HG03432 (cell line): ENCODE measurements around the gene ARHGAP26.

Source experiments
- ATAC-seq: cut with Tn5 transposase; IDR thresholded peaks from one replicate; pipeline ENCODE4 v1.9.1; 2021; ENCODE audit warnings: mild to moderate bottlenecking, moderate library complexity; ENCODE audit not compliant: unreplicated experiment

ARHGAP26 gene

GRCh38 chr5:142845954-142846398 lies 75.8 kb downstream of the ARHGAP26 start:
- ATAC-seq, result peak; percentile 58

GRCh38 chr5:142846406-142846805 lies 76.2 kb downstream of the ARHGAP26 start:
- no peak for ATAC-seq

- no peak for ATAC-seq
Observed at GRCh38 chr5:142847898-142848790, 78.0 kb downstream of the ARHGAP26 start.

GRCh38 chr5:142849466-142849865 lies 79.3 kb downstream of the ARHGAP26 start:
- no peak for ATAC-seq

- ATAC-seq, result no peak
Observed at GRCh38 chr5:142849880-142850279, 79.7 kb downstream of the ARHGAP26 start.

GRCh38 chr5:142851731-142852130 lies 81.6 kb downstream of the ARHGAP26 start:
- no peak for ATAC-seq

- no peak for ATAC-seq
Observed at GRCh38 chr5:142852416-142853198, 82.4 kb downstream of the ARHGAP26 start.

GRCh38 chr5:142853682-142854081 lies 83.5 kb downstream of the ARHGAP26 start:
- no peak for ATAC-seq

GRCh38 chr5:142856269-142856782 lies 86.1 kb downstream of the ARHGAP26 start:
- no peak for ATAC-seq

GRCh38 chr5:142857405-142857804 lies 87.2 kb downstream of the ARHGAP26 start:
- no peak for ATAC-seq

- ATAC-seq, result no peak
Observed at GRCh38 chr5:142859037-142859436, 88.9 kb downstream of the ARHGAP26 start.

GRCh38 chr5:142860270-142860669 lies 90.1 kb downstream of the ARHGAP26 start:
- ATAC-seq, result no peak

GRCh38 chr5:142861011-142861410 lies 90.8 kb downstream of the ARHGAP26 start:
- ATAC-seq, result no peak

GRCh38 chr5:142862594-142862993 lies 92.4 kb downstream of the ARHGAP26 start:
- no peak for ATAC-seq

GRCh38 chr5:142863856-142864255 lies 93.7 kb downstream of the ARHGAP26 start:
- ATAC-seq, result no peak

GRCh38 chr5:142864290-142865260 lies 94.4 kb downstream of the ARHGAP26 start:
- no peak for ATAC-seq

GRCh38 chr5:142865631-142866030 lies 95.5 kb downstream of the ARHGAP26 start:
- no peak for ATAC-seq

GRCh38 chr5:142866563-142867275 lies 96.5 kb downstream of the ARHGAP26 start:
- peak; percentile 82 for ATAC-seq

GRCh38 chr5:142869886-142870285 lies 99.7 kb downstream of the ARHGAP26 start:
- ATAC-seq, result no peak
